ENCODE results near the gene RUNX1.
A peak's percentile ranks its signal among the peaks of the same experiment; 100 is the strongest.

RUNX1 gene

GRCh38 chr21:35048706-35049617 lies at the start of gene RUNX1:
Gene RUNX1, minus strand, starts transcription at chr21:35049302.
- peak; percentile 74 for DNase-seq (ENCODE audit: low read depth)

- DNase-seq (ENCODE audit: low read depth): no peak
These were observed 48.4 kb upstream of the RUNX1 start for GRCh38 chr21:35097525-35097924.

- no peak for DNase-seq (ENCODE audit: low read depth)
These were observed 47.9 kb upstream of the RUNX1 start for GRCh38 chr21:35096959-35097358.

- peak; percentile 23 for DNase-seq (ENCODE audit: low read depth)
These were observed 46.8 kb upstream of the RUNX1 start for GRCh38 chr21:35095859-35096291.

DNA sequence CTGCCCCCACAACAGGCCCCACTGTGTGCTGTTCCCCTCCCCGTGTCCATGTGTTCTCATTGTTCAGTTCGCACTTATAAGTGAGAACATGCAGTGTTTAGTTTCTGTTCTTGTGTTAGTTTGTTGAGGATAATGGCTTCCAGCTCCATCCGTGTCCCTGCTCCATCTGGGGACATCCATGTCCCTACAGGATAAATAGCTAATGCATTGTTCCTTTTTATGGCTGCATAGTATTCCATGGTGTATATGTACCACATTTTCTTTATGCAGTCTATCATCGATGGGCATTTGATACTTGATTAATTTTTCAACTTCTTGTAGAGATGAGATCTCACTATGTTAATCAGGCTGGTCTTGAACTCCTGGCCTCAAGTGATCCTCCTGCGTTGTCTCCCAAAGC lies 44.4 kb upstream of the RUNX1 start:
- no peak for DNase-seq (ENCODE audit: low read depth)

DNA sequence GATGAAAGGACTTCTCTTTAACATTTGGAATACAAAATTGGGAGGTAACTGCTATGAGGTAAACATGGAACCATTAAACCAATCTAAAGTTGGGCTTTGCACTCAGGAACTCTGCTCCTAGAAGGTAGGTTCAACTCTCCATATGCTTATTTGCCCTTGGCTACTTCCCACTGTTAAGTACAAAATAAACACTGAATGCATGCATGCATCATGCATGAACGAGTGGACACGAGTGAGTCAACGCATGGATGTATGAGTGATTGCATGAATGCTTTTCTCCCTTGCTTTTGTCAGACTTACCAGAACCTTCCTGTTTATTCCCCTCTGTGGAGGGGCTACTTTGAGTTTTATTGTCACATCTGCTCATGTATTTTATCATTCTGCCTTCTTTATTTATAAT lies 42.4 kb upstream of the RUNX1 start:
- DNase-seq (ENCODE audit: low read depth): no peak

- DNase-seq (ENCODE audit: low read depth): no peak
These were observed 41.3 kb upstream of the RUNX1 start for GRCh38 chr21:35090403-35090802.

GRCh38 chr21:35088319-35088771 lies 39.2 kb upstream of the RUNX1 start:
- no peak for DNase-seq (ENCODE audit: low read depth)

DNA sequence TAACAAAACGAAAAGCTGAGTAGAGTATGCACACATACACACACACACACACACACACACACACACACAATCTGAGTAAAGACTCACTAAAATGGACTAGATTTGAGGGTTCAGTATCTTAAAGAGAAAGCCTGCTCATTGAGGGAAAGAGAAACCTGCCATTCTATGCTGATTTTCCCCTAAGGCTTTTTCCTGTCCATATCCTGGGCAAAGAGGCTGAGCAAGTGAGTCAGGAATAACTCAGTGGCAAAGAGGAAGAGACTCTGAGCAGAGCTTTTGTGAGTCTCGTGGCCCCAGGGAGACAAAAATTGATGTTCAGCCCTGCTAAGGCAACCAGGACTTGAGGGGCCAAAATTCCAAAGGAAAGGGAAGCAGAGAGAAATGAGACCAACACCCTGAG lies 37.3 kb upstream of the RUNX1 start:
- no peak for DNase-seq (ENCODE audit: low read depth)

DNA sequence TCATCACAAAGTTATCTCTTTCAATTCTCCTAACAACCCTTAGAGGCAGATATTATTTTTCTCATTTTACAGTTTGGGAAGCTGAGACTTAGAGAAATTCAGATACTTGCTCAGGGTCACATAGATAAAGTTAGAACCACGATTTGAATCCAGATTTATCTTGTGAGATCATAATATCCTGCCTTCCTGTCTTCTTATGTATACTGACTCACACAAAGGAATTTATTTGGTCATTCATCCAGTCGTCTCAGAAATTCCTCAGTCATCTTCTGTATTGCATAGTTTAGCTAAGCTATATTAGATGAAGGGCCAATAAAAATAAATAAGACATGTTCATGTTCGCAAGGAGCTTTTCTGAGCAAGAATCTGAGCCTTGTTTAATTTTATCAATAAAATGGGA lies 35.8 kb upstream of the RUNX1 start:
- no peak for DNase-seq (ENCODE audit: low read depth)

- DNase-seq (ENCODE audit: low read depth): no peak
These were observed 34.1 kb upstream of the RUNX1 start for GRCh38 chr21:35083246-35083645.

DNA sequence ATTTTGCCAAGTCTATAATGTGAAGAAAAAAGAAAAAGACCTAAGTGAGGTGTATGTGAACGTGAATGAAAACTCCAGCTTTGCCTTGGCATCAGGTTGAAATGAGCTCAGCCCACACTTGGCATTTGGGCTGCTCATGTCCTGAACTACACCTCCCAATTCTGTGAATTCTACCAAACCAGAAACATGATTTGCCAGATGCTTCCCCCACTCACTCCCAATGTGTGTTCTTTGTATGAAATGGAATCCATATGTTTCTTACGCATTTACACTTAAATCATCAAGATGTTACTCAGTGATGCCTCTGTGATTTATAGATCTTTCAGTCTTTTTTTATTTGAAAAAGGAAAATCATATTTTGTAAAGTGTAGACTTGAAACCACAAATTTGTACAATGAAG lies 32.8 kb upstream of the RUNX1 start:
- DNase-seq (ENCODE audit: low read depth): no peak

DNA sequence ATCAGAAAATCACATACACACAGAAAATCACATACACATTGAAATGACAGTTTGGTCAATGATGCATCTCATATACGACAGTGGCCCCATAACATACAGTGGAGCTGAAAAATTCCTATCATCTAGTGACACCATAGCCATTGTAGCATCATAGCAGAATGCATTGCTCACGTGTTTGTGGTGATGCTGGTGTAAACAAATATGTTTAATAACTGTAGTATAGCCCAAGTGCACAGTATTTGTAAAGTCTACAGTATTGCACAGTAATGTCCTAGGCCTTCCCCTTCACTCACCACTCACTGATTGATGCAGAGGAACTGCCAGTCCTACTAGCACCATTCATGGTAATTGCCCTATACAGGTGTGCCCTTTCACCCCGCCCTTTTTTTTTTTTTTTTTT lies 30.1 kb upstream of the RUNX1 start:
- DNase-seq (ENCODE audit: low read depth): no peak

GRCh38 chr21:35077975-35078374 lies 28.9 kb upstream of the RUNX1 start:
- DNase-seq (ENCODE audit: low read depth): no peak

- DNase-seq (ENCODE audit: low read depth): no peak
These were observed 28.4 kb upstream of the RUNX1 start for GRCh38 chr21:35077466-35077865.

DNA sequence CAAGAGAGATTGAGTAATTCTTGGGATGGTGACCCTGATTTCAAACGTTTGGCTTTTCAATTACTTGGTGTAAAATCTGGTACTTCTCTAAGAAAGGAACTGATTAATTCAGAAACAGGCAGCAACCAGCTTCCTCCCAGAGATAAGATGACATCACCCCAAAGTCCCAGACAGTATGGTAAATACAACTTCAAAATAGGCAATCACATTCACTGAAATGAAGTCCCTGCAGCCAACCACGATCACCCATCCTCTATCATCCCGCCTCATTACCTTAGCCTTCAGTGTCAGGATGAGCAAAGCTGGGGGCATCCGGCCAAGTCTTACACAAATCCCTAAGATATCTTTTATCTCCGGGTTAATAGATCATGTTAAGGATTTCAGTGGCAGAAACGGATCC lies 26.4 kb upstream of the RUNX1 start:
- DNase-seq (ENCODE audit: low read depth): no peak

DNA sequence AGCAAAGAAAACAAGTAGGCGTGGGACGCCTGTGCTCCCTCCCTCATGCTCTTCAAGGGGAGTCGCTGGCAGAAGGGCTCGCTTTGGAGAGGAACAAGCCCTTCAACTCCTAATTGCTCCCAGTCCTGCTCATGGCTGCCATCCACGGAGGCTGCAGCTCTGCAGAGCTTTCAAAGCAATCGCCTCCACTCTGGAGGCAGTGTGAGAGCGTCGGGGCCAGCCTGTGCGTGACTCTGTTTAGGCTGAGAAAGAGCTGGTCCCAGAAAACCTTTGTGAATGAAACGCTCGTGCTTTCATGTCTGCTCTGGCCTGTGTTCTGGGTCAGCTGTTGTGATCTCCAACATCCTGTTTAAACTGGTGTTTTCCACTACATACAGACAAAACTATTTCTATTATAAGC lies 23.9 kb upstream of the RUNX1 start:
- no peak for DNase-seq (ENCODE audit: low read depth)

DNA sequence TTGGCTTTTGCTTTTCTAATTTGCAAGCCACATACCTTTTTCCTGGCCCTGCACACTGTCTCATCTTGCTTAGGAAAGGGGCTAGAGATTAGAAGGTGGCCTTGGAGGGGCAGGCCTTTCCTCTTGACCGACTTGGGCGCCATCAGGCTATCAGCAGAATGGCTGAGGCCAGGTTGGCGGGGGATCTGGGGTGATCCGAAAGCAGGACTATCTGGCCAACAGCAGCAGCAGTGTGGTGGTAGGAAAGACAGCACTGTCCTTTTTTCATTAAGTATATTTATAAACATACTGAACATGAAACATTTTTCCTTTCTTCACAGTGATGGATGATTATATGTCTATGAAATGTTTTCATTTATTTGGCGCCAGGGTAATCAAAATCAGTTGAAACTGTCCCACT lies 23.5 kb upstream of the RUNX1 start:
- DNase-seq (ENCODE audit: low read depth): no peak

- DNase-seq (ENCODE audit: low read depth): no peak
These were observed 22.2 kb upstream of the RUNX1 start for GRCh38 chr21:35071347-35071746.

- no peak for DNase-seq (ENCODE audit: low read depth)
These were observed 21.3 kb upstream of the RUNX1 start for GRCh38 chr21:35070436-35070835.

GRCh38 chr21:35066824-35067223 lies 17.7 kb upstream of the RUNX1 start:
- no peak for DNase-seq (ENCODE audit: low read depth)

DNA sequence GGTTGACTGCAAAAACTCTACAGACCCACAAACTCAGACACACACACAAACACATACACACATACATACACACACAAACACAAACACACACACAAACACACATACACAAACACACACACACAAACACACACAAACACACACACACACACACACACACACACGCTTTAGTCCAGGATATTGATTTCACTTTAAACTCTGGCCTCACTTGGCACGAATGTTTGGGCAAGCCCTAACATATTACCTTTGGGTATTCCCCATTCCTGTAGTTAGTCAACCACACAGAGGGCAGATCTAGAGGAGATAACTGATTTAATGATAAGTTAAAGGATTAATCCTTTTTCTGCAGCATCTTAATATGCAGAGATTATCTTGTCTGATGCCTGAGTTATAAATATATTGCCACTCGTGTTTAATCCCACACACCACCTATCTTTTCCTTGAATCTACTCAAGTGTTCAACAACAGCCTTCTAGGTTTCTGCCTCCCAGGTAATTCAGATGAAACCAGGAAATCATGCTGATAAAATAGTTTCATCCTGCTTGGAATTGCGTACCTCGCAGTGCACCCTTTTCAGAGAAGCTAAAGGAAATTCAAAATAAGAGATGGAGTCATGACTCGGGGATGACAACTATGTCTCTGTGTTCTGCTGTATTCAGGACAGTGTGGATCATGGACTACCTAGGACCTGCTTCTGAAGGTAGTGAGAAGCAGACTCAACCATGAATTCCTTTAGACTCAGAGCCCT lies 14.5 kb upstream of the RUNX1 start:
- DNase-seq (ENCODE audit: low read depth): no peak

GRCh38 chr21:35062016-35062415 lies 12.9 kb upstream of the RUNX1 start:
- DNase-seq (ENCODE audit: low read depth): no peak
